Liver (tissue), 9 donors: ENCODE measurements around the gene AKT3. TPM values are rescaled to one million over a fixed set of nuclear protein-coding genes. Genes with fewer than 3 reads are reported as not detected.

Experiments used
- DNase-seq: peaks from one replicate; pipeline ENCODE4 v3.0.0-alpha.2; 2017; ENCODE audit warnings: low spot score
- H3K27ac ChIP-seq, 2 donors: one replicate each; pipeline ENCODE4 v1.7.0; 2013; ENCODE audit warnings: inconsistent platforms in 2 of 2, low read length in 2 of 2, control low read depth in 1 of 2, low read depth in 1 of 2, mild to moderate bottlenecking in 1 of 2
- H3K27me3 ChIP-seq, 4 donors: one replicate each; pipeline versions ENCODE4 v1.6.1 to v1.7.0; 2013; ENCODE audit warnings: low read length in 3 of 4, inconsistent platforms in 1 of 4, mild to moderate bottlenecking in 1 of 4, moderate library complexity in 1 of 4; ENCODE audit not compliant: control insufficient read depth in 4 of 4, insufficient read depth in 4 of 4
- H3K36me3 ChIP-seq, 4 donors: one replicate each; pipeline versions ENCODE4 v1.6.1 to v1.7.0; 2013; ENCODE audit warnings: low read length in 3 of 4, mild to moderate bottlenecking in 3 of 4, low read depth in 1 of 4, moderate library complexity in 1 of 4; ENCODE audit not compliant: control insufficient read depth in 4 of 4, insufficient read depth in 3 of 4
- H3K4me1 ChIP-seq, 4 donors: one replicate each; pipeline versions ENCODE4 v1.6.1 to v1.7.0; 2013; ENCODE audit warnings: low read length in 3 of 4, mild to moderate bottlenecking in 3 of 4, moderate library complexity in 1 of 4; ENCODE audit not compliant: control insufficient read depth in 4 of 4, insufficient read depth in 4 of 4
- H3K4me3 ChIP-seq, 3 donors: one replicate each; pipeline versions ENCODE4 v1.6.1 to v1.7.0; 2013; ENCODE audit warnings: low read length in 3 of 3, control low read depth in 1 of 3, low read depth in 1 of 3, mild to moderate bottlenecking in 1 of 3
- H3K9ac ChIP-seq, 2 donors: one replicate each; pipeline ENCODE4 v1.7.0; 2013; ENCODE audit warnings: low read length in 2 of 2, mild to moderate bottlenecking in 2 of 2, moderate library complexity in 2 of 2, control low read depth in 1 of 2, low read depth in 1 of 2
- H3K9me3 ChIP-seq, 4 donors: one replicate each; pipeline versions ENCODE4 v1.6.1 to v1.7.0; 2013; ENCODE audit warnings: low read length in 3 of 4; ENCODE audit not compliant: control insufficient read depth in 4 of 4
- EGR1 ChIP-seq, 2 donors: IDR thresholded peaks; 2 replicates each; pipeline ENCODE4 v1.6.1; 2016 to 2018; ENCODE audit warnings: antibody characterized with exemption in 2 of 2, low read depth in 2 of 2
- FOXA1 ChIP-seq: IDR thresholded peaks from 2 replicates; pipeline ENCODE4 v1.6.1; 2016; ENCODE audit warnings: antibody characterized with exemption
- FOXA2 ChIP-seq: IDR thresholded peaks from 2 replicates; pipeline ENCODE4 v1.6.1; 2016; ENCODE audit warnings: antibody characterized with exemption
- GABPA ChIP-seq, 2 donors: IDR thresholded peaks in 1 of 2; conservative IDR thresholded peaks in 1 of 2; 2 replicates each; pipeline ENCODE4 v1.6.1; 2016; ENCODE audit warnings: antibody characterized with exemption in 2 of 2, mild to moderate bottlenecking in 1 of 2, moderate library complexity in 1 of 2
- HNF4A ChIP-seq, 2 donors: conservative IDR thresholded peaks; 2 replicates each; pipeline ENCODE4 v1.6.1; 2016; ENCODE audit warnings: antibody characterized with exemption in 2 of 2, mild to moderate bottlenecking in 2 of 2
- HNF4G ChIP-seq: IDR thresholded peaks from 2 replicates; pipeline ENCODE4 v1.6.1; 2016; ENCODE audit warnings: antibody characterized with exemption
- JUND ChIP-seq, 2 donors: IDR thresholded peaks; 2 replicates each; pipeline ENCODE4 v1.6.1; 2016; ENCODE audit warnings: antibody characterized with exemption in 2 of 2
- NR2F2 ChIP-seq: IDR thresholded peaks from 2 replicates; pipeline ENCODE4 v1.6.1; 2016; ENCODE audit warnings: antibody characterized with exemption
- RAD21 ChIP-seq, 2 donors: IDR thresholded peaks; 2 replicates each; pipeline ENCODE4 v1.6.1; 2016; ENCODE audit warnings: antibody characterized with exemption in 2 of 2, mild to moderate bottlenecking in 2 of 2
- RXRA ChIP-seq, 2 donors: IDR thresholded peaks; 2 replicates each; pipeline ENCODE4 v1.6.1; 2017 to 2018; ENCODE audit warnings: antibody characterized with exemption in 2 of 2, mild to moderate bottlenecking in 1 of 2
- TAF1 ChIP-seq: conservative IDR thresholded peaks from 2 replicates; pipeline ENCODE4 v1.6.1; 2016; ENCODE audit warnings: antibody characterized with exemption, mild to moderate bottlenecking
- YY1 ChIP-seq: IDR thresholded peaks from 2 replicates; pipeline ENCODE4 v1.6.1; 2016; ENCODE audit warnings: antibody characterized with exemption, mild to moderate bottlenecking
- WGBS: extraction: QIAGEN DNeasy Blood & Tissue Kit; methylation state at CpG from one replicate; pipeline ENCODE4 v1.1.7; 2013; 5-methylcytosine and 5-hydroxymethylcytosine counted together
- polyA plus RNA-seq, 2 donors: library from polyadenylated mRNA; stranded (reverse) in 1 of 2; unstranded in 1 of 2; fragments of 200-250 nt in 1 of 2; fragments of >200 nt in 1 of 2; fragmentation: Nextera tagmentation in 1 of 2; extraction: Ambion mirVana in 1 of 2; gene quantifications; one replicate each; pipeline versions ENCODE4 v1.2.1 to v1.2.3, GENCODE V29; 2013 to 2015
- total RNA-seq, 2 donors: library from RNA; depleted of rRNA; stranded (reverse); fragments of >200 nt; gene quantifications; one replicate each; pipeline ENCODE4 v1.2.3, GENCODE V29; 2014
- TF ChIP-seq, protein P1 (sequence below): IDR thresholded peaks from 2 replicates; pipeline ENCODE4 v1.6.1; 2016; ENCODE audit warnings: antibody characterized with exemption, mild to moderate bottlenecking
- TF ChIP-seq, protein P2 (sequence below): IDR thresholded peaks from 2 replicates; pipeline ENCODE4 v1.6.1; 2016; ENCODE audit warnings: antibody characterized with exemption
- TF ChIP-seq, protein P3 (sequence below): IDR thresholded peaks from 2 replicates; pipeline ENCODE4 v1.6.1; 2016; ENCODE audit warnings: antibody characterized with exemption
- donor health status: healthy.
- donor health status: healthy.
- donor health status: healthy.
- donor health status: healthy.
- donor health status: healthy.

The AKT3 gene
- total and polyA plus RNA-seq, 4 donors = 1.7 to 7.6 (median 2.8) TPM

DNA sequence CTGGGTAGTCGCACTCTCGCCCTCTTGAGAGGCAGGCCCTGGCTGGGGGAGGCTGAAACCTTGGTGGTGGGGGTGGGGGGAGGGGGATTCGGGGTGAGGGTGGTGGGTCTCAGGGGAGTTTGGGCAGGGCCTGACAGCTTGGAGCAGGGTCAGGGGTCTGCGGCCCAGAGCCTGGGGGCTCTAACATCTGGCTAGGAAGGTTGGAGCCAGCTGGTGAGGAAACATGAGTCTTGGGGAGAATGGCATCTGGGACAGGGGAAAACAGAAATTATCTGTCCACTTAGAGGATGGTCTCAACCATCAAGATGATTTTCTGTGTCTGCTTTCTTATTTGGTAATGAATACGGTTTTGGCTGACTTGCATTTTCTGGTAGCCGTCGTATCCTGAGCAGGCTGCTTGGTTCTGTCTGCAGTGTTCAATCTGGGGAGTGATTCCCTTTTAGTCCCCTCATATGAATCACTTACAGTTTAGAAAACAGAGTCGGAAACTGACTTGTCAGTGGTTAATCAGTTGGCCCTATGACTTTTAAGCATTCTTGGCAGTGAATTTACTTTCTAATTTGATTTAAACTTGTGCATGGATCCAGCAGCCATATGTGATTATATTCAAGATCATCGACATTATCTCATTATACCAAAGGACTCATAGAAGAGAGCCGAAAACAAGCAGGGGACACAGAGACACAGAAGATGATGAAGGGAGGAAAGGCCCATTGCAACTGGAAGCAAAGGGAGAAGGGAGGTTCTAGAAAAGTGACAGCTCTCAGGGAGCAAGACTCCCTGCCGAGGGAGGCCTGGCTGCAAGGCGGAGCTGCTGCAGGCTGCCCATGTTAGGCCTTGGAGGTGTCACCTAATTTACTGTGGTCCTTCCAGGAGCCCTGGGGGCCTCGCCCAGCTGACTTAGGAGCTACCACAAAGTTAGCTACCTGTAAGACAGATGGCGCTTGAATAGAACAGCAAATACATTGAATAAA is 356.6 kb downstream of the AKT3 start:
- Histone ChIP-seq H3K9ac (no peak overlapping the region), H3K27ac (peak overlapping the region in 1 of 2 donors; percentile 47), H3K9me3 (no peaks in the 10 kb centered on the region), H3K4me3 (no peak overlapping the region), H3K4me1 (peaks cover 0 to 14% (median 6%) of the 10 kb centered on the region in 4 donors), H3K27me3 (no peaks in the 10 kb centered on the region), H3K36me3 (no peaks in the 10 kb centered on the region)
- no peak for DNase-seq
- TF ChIP-seq HNF4A (conservative IDR thresholded peaks at IDR 0.05) (no peak), RAD21 (IDR thresholded peaks at IDR 0.05) (no peak), EGR1 (IDR thresholded peaks at IDR 0.05; ENCODE audit: low read depth in 2 of 2) (no peak), FOXA1 (no peak), FOXA2 (no peak), JUND (IDR thresholded peaks at IDR 0.05) (no peak), TAF1 (no peak), RXRA (IDR thresholded peaks at IDR 0.05) (no peak), YY1 (no peak), NR2F2 (no peak), GABPA (IDR thresholded peaks at IDR 0.05 in 1 of 2, conservative IDR thresholded peaks at IDR 0.05 in 1 of 2) (no peak), HNF4G (no peak)
- TF ChIP-seq, protein P1, sequence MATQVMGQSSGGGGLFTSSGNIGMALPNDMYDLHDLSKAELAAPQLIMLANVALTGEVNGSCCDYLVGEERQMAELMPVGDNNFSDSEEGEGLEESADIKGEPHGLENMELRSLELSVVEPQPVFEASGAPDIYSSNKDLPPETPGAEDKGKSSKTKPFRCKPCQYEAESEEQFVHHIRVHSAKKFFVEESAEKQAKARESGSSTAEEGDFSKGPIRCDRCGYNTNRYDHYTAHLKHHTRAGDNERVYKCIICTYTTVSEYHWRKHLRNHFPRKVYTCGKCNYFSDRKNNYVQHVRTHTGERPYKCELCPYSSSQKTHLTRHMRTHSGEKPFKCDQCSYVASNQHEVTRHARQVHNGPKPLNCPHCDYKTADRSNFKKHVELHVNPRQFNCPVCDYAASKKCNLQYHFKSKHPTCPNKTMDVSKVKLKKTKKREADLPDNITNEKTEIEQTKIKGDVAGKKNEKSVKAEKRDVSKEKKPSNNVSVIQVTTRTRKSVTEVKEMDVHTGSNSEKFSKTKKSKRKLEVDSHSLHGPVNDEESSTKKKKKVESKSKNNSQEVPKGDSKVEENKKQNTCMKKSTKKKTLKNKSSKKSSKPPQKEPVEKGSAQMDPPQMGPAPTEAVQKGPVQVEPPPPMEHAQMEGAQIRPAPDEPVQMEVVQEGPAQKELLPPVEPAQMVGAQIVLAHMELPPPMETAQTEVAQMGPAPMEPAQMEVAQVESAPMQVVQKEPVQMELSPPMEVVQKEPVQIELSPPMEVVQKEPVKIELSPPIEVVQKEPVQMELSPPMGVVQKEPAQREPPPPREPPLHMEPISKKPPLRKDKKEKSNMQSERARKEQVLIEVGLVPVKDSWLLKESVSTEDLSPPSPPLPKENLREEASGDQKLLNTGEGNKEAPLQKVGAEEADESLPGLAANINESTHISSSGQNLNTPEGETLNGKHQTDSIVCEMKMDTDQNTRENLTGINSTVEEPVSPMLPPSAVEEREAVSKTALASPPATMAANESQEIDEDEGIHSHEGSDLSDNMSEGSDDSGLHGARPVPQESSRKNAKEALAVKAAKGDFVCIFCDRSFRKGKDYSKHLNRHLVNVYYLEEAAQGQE = no peak
- TF ChIP-seq, protein P2, sequence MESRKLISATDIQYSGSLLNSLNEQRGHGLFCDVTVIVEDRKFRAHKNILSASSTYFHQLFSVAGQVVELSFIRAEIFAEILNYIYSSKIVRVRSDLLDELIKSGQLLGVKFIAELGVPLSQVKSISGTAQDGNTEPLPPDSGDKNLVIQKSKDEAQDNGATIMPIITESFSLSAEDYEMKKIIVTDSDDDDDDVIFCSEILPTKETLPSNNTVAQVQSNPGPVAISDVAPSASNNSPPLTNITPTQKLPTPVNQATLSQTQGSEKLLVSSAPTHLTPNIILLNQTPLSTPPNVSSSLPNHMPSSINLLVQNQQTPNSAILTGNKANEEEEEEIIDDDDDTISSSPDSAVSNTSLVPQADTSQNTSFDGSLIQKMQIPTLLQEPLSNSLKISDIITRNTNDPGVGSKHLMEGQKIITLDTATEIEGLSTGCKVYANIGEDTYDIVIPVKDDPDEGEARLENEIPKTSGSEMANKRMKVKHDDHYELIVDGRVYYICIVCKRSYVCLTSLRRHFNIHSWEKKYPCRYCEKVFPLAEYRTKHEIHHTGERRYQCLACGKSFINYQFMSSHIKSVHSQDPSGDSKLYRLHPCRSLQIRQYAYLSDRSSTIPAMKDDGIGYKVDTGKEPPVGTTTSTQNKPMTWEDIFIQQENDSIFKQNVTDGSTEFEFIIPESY = no peak
- TF ChIP-seq, protein P3, sequence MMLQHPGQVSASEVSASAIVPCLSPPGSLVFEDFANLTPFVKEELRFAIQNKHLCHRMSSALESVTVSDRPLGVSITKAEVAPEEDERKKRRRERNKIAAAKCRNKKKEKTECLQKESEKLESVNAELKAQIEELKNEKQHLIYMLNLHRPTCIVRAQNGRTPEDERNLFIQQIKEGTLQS = no peak
- WGBS = 87% methylated on average over 14 of the region's 14 CpGs
